Measurements from ENCODE around the gene MORN1.

Gene MORN1

DNA sequence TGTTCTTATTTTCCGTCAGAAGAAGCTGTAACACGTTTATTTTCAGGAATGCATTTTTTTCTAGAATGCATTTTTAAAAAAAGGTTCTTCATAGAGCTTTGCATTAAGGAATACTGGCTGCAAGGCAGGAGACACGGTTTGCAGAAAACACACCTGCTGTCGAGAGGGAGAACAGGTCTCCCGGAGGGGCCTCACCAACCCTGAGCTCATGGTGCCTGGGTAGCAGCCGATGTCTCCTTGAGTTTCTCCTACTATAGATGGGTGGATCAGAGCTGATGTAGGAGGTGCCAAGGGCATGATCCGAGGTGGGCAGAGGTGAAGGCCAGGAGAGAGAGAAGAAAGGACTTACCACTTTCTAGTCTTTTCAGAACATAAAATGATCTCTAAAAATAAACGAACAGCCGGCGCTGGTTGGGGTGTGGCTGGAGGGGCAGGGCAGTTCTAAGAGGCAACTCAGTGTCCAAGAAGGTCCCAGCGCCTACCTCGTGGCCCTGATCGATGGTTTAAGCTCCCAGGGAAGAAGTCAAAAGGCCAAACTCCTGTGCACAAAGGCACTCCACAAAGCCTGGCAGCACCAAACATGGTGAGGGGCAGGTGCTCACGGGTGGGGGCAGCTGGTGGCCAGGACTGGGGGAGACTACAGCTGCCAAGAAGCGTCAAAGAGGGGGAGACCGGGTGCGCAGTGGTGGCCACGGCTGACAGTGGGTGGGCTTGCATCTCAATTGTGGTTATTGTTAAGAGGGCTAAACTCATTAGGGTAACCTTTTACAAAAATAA lies 12.2 kb downstream of the MORN1 start:
- no peak for DNase-seq
- Histone ChIP-seq H2AFZ (ENCODE audit: low read length) (no peak overlapping the region), H3K4me3 (ENCODE audit: low read length) (no peak overlapping the region), H3K27ac (ENCODE audit: low read length) (no peak overlapping the region), H3K36me3 (replicated peaks; ENCODE audit: insufficient read depth, low read length) (no peaks in the 10 kb centered on the region), H3K9me3 (replicated peaks; ENCODE audit: insufficient read depth, low read length) (no peaks in the 10 kb centered on the region), H3K27me3 (replicated peaks; ENCODE audit: insufficient read depth, low read length) (peaks cover 98% of the 10 kb centered on the region), H4K20me1 (ENCODE audit: insufficient read depth, low read length) (no peaks in the 10 kb centered on the region), H3F3A (ENCODE audit: insufficient read depth, low read length) (no peaks in the 10 kb centered on the region), H3K4me2 (ENCODE audit: low read depth, low read length) (no peak overlapping the region), H3K9me2 (replicated peaks; ENCODE audit: insufficient read depth, low read length) (no peaks in the 10 kb centered on the region), H3K9ac (ENCODE audit: low read length) (no peak overlapping the region), H3K4me1 (ENCODE audit: low read length) (no peaks in the 10 kb centered on the region), H3K79me2 (ENCODE audit: low read length) (no peaks in the 10 kb centered on the region)
- TF ChIP-seq EZH2 (optimal IDR thresholded peaks at IDR 0.05; ENCODE audit: low read depth, low read length) (no peak), EZH2phosphoT487 (IDR thresholded peaks at IDR 0.05; ENCODE audit: low read length) (no peak)
- TF ChIP-seq, protein P1, sequence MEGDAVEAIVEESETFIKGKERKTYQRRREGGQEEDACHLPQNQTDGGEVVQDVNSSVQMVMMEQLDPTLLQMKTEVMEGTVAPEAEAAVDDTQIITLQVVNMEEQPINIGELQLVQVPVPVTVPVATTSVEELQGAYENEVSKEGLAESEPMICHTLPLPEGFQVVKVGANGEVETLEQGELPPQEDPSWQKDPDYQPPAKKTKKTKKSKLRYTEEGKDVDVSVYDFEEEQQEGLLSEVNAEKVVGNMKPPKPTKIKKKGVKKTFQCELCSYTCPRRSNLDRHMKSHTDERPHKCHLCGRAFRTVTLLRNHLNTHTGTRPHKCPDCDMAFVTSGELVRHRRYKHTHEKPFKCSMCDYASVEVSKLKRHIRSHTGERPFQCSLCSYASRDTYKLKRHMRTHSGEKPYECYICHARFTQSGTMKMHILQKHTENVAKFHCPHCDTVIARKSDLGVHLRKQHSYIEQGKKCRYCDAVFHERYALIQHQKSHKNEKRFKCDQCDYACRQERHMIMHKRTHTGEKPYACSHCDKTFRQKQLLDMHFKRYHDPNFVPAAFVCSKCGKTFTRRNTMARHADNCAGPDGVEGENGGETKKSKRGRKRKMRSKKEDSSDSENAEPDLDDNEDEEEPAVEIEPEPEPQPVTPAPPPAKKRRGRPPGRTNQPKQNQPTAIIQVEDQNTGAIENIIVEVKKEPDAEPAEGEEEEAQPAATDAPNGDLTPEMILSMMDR (IDR thresholded peaks at IDR 0.05; ENCODE audit: low read length) = no peak

DNA sequence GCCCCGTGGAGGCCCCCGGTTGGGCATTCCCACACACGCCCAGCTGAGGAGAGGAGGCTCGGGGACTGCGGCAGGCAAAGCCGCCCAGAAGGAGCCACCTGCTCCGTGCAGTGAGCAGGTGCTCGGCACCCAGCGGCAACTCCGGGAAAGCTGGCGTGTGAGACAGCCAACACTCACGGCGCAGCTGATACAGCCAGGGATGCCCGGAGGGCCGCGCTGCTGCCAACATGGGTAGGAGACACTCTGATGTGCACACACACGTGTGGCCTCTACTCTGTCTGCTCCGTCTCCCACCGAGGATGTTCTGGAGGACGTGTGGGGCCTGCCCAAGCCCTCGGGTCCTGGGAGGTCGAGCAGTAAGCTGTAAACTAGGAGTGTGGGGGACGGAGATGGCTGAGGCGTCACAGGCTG lies 12.9 kb downstream of the MORN1 start:
- H3K36me3 ChIP-seq (replicated peaks; ENCODE audit: insufficient read depth, low read length) = no peaks in the 10 kb centered on the region
- no peak overlapping the region for H2AFZ ChIP-seq (ENCODE audit: low read length)
- H3K4me3 ChIP-seq (ENCODE audit: low read length) = no peak overlapping the region
- DNase-seq = no peak
- H3K27me3 ChIP-seq (replicated peaks; ENCODE audit: insufficient read depth, low read length) = peaks cover 98% of the 10 kb centered on the region
- H3K9me2 ChIP-seq (replicated peaks; ENCODE audit: insufficient read depth, low read length) = no peaks in the 10 kb centered on the region
- H3K4me1 ChIP-seq (ENCODE audit: low read length) = no peaks in the 10 kb centered on the region
- TF ChIP-seq EZH2phosphoT487 (IDR thresholded peaks at IDR 0.05; ENCODE audit: low read length) = no peak
- TF ChIP-seq, protein P1 (IDR thresholded peaks at IDR 0.05; ENCODE audit: low read length) = no peak
- no peak for TF ChIP-seq EZH2 (optimal IDR thresholded peaks at IDR 0.05; ENCODE audit: low read depth, low read length)
- no peaks in the 10 kb centered on the region for H3K79me2 ChIP-seq (ENCODE audit: low read length)
- H4K20me1 ChIP-seq (ENCODE audit: insufficient read depth, low read length) = no peaks in the 10 kb centered on the region
- H3K27ac ChIP-seq (ENCODE audit: low read length) = no peak overlapping the region
- no peak overlapping the region for H3K9ac ChIP-seq (ENCODE audit: low read length)
- H3K4me2 ChIP-seq (ENCODE audit: low read depth, low read length) = no peak overlapping the region
- H3F3A ChIP-seq (ENCODE audit: insufficient read depth, low read length) = no peaks in the 10 kb centered on the region
- no peaks in the 10 kb centered on the region for H3K9me3 ChIP-seq (replicated peaks; ENCODE audit: insufficient read depth, low read length)

DNA sequence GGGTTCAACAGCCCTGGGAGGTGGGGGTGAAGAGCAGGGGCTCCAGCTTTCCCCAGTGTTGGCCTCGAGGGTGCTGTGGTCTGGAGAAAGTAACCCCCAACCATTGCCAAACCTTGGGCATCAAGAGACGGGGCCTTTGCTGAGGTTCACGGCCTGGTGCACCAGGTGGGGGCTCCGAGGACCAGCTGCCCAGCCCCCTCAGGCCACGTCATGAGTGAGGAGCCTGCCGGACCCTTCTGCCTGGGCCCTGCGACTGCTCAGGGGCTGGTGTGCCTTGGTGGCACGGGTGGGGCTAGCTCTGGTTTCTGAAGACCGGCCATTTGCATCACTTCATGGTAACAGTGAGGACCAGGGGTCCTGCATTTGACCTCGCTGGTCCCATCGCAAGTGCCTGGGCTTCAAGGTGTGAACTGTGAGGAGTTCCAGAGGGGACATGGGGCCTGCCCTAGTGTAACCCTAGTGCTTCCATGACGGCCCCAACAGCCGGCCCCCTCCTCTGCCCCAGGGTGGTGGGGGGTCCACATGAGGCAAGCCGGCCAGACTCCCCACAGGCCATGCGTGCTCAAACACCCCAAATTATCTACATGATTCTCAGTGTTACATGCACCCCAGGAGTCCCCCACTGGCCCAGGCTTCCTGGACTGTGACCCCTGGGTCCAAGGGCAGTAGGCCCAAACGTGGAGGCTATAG lies 13.5 kb downstream of the MORN1 start:
- DNase-seq = no peak
- Histone ChIP-seq H3K36me3 (replicated peaks; ENCODE audit: insufficient read depth, low read length) (no peaks in the 10 kb centered on the region), H3K9me2 (replicated peaks; ENCODE audit: insufficient read depth, low read length) (no peaks in the 10 kb centered on the region), H3K79me2 (ENCODE audit: low read length) (no peaks in the 10 kb centered on the region), H3K9ac (ENCODE audit: low read length) (no peak overlapping the region), H3K4me1 (ENCODE audit: low read length) (no peaks in the 10 kb centered on the region), H3K27ac (ENCODE audit: low read length) (no peak overlapping the region), H3K27me3 (replicated peaks; ENCODE audit: insufficient read depth, low read length) (peaks cover 98% of the 10 kb centered on the region), H3K4me2 (ENCODE audit: low read depth, low read length) (no peak overlapping the region), H3K9me3 (replicated peaks; ENCODE audit: insufficient read depth, low read length) (no peaks in the 10 kb centered on the region), H2AFZ (ENCODE audit: low read length) (no peak overlapping the region), H3F3A (ENCODE audit: insufficient read depth, low read length) (no peaks in the 10 kb centered on the region), H3K4me3 (ENCODE audit: low read length) (no peak overlapping the region), H4K20me1 (ENCODE audit: insufficient read depth, low read length) (no peaks in the 10 kb centered on the region)
- TF ChIP-seq EZH2 (optimal IDR thresholded peaks at IDR 0.05; ENCODE audit: low read depth, low read length) (no peak), EZH2phosphoT487 (IDR thresholded peaks at IDR 0.05; ENCODE audit: low read length) (no peak)
- TF ChIP-seq, protein P1 (IDR thresholded peaks at IDR 0.05; ENCODE audit: low read length) = no peak

All from MM.1S (cell line).